Naive thymus-derived CD4-positive, alpha-beta T cell (primary cell): Measurements from ENCODE around the gene RPL12. TPM values are rescaled to one million over a fixed set of nuclear protein-coding genes. Genes with fewer than 3 reads are reported as not detected.

Experiments
- ATAC-seq: fragments of 150-1000 bp; cut with Tn5 transposase; 2 replicates; pipeline ENCODE4 v1.10.0; 2021; ENCODE audit warnings: mild to moderate bottlenecking, moderate library complexity
- CTCF ChIA-PET: fragments of 350-600 bp; sonication (Branson Sonifier 250); formaldehyde crosslinking; loops from one replicate; lab custom pipeline; 2021; ENCODE audit warnings: antibody characterized with exemption; lab: Charles Lee
- POLR2A ChIA-PET: fragments of 350-600 bp; sonication (Branson Sonifier 250); formaldehyde crosslinking; loops from one replicate; lab custom pipeline; 2021; ENCODE audit warnings: antibody characterized with exemption, inconsistent platforms; lab: Charles Lee
- DNase-seq, 9 donors: peaks; one replicate each; pipeline versions ENCODE4 v3.0.0 to v3.0.0-alpha.2; 2020 to 2022; ENCODE audit warnings: mixed read lengths in 1 of 9
- H3K27ac ChIP-seq: one replicate; pipeline ENCODE4 v1.7.0; 2013; ENCODE audit warnings: mild to moderate bottlenecking, low read depth, low read length, moderate library complexity
- H3K27me3 ChIP-seq, 2 donors: one replicate each; pipeline ENCODE4 v1.7.0; 2013; ENCODE audit warnings: low read length in 2 of 2, mild to moderate bottlenecking in 2 of 2, moderate library complexity in 2 of 2; ENCODE audit not compliant: control insufficient read depth in 2 of 2, insufficient read depth in 2 of 2
- H3K36me3 ChIP-seq, 3 experiments: 1 replicate in 2 of 3; 2 replicates in 1 of 3; pipeline ENCODE4 v1.7.0; 2013; ENCODE audit warnings: low read length in 3 of 3, mild to moderate bottlenecking in 3 of 3, moderate library complexity in 1 of 3; ENCODE audit not compliant: insufficient read depth in 3 of 3, control insufficient read depth in 2 of 3
- H3K4me1 ChIP-seq, 2 donors: one replicate each; pipeline ENCODE4 v1.7.0; 2013; ENCODE audit warnings: low read length in 2 of 2, mild to moderate bottlenecking in 2 of 2, moderate library complexity in 1 of 2; ENCODE audit not compliant: control insufficient read depth in 2 of 2, insufficient read depth in 2 of 2
- H3K4me3 ChIP-seq: 2 replicates; pipeline ENCODE4 v1.7.0; 2013; ENCODE audit warnings: mild to moderate bottlenecking, low read length
- H3K9me3 ChIP-seq, 3 experiments: 1 replicate in 2 of 3; 2 replicates in 1 of 3; pipeline ENCODE4 v1.7.0; 2013; ENCODE audit warnings: low read length in 3 of 3; ENCODE audit not compliant: control insufficient read depth in 2 of 3
- H3K27ac Mint-ChIP-seq, 9 donors: one replicate each; pipeline ENCODE4 v1.8.0; 2020 to 2022; ENCODE audit warnings: mixed read lengths in 9 of 9, mild to moderate bottlenecking in 8 of 9, moderate library complexity in 5 of 9, inconsistent platforms in 2 of 9
- H3K27me3 Mint-ChIP-seq, 5 donors: one replicate each; pipeline ENCODE4 v1.8.0; 2021 to 2022; ENCODE audit warnings: mixed read lengths in 5 of 5, mild to moderate bottlenecking in 1 of 5
- H3K36me3 Mint-ChIP-seq, 5 donors: one replicate each; pipeline ENCODE4 v1.8.0; 2020 to 2022; ENCODE audit warnings: mixed read lengths in 5 of 5, mild to moderate bottlenecking in 3 of 5, inconsistent platforms in 1 of 5
- H3K4me1 Mint-ChIP-seq, 7 donors: one replicate each; pipeline ENCODE4 v1.8.0; 2020 to 2022; ENCODE audit warnings: mixed read lengths in 7 of 7, mild to moderate bottlenecking in 3 of 7, inconsistent platforms in 1 of 7
- H3K4me3 Mint-ChIP-seq, 10 donors: one replicate each; pipeline ENCODE4 v1.8.0; 2020 to 2022; ENCODE audit warnings: mild to moderate bottlenecking in 10 of 10, mixed read lengths in 10 of 10, moderate library complexity in 6 of 10, inconsistent platforms in 2 of 10
- H3K9me3 Mint-ChIP-seq, 11 donors: one replicate each; pipeline ENCODE4 v1.8.0; 2020 to 2022; ENCODE audit warnings: mixed read lengths in 11 of 11, mild to moderate bottlenecking in 4 of 11, inconsistent platforms in 1 of 11, moderate library complexity in 1 of 11
- intact Hi-C, 2 donors: fragments of 100-400 bp; cut with micrococcal nuclease; formaldehyde crosslinking; loops; one replicate each; pipeline ENCODE4 v1.15.1; 2023
- polyA plus RNA-seq, 2 donors: library from polyadenylated mRNA; unstranded; fragments of 300-500 nt; fragmentation: Illumina TruSeq; gene quantifications; one replicate each; pipeline ENCODE4 v1.2.3, GENCODE V29; 2021
- total RNA-seq, 6 experiments: library from RNA in 5 of 6; stranded (reverse) in 5 of 6; gene quantifications; 1 replicate in 5 of 6; 2 replicates in 1 of 6; pipeline ENCODE4 v1.2.3 and lab custom pipeline; 2021 to 2026

The RPL12 gene
- total and polyA plus RNA-seq, 7 experiments from 2014 or later = 1,005 to 1,958 (median 1,896) TPM

DNA sequence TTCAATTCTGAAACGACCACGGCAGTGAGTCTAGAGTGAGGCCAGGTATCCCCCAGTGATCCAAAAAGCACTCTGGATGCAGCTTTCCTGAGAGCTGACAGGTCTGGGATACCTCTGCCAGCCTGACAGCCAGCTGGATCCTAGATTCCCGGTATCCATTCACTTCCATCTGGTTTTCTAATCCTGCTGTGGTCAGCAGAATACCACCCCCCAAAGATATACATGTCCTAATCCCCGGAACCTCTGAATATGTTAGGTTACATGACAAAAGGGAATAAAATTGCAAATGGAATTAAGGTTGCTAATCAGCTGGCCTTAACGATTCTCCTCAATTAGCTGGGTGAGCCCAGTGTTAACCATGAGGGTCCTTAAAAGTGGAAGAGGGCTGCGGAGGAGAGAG, 28.4 kb downstream of the RPL12 start:
- CTCF ChIA-PET = no interaction called here
- Mint-ChIP-seq H3K27ac (peak overlapping the region in 1 of 9 donors; percentile 95), H3K9me3 (no peaks in the 10 kb centered on the region), H3K36me3 (peaks cover 0 to 7% (median 5%) of the 10 kb centered on the region in 5 donors), H3K4me1 (peaks cover 37 to 50% (median 43%) of the 10 kb centered on the region in 7 donors), H3K4me3 (peak overlapping the region; percentile 7 to 99 (median 98)), H3K27me3 (no peaks in the 10 kb centered on the region)
- no peaks in the 10 kb centered on the region for H3K27me3 ChIP-seq
- H3K27ac ChIP-seq = no peak overlapping the region
- intact Hi-C loops = no loop called here
- H3K9me3 ChIP-seq = no peaks in the 10 kb centered on the region
- POLR2A ChIA-PET = interaction anchor here (1.3 to 3.0 kb wide), 2 partner anchors 26 to 28 kb away, joined by 3 to 28 read pairs; partner anchors contain the start of genes LRSAM1 and RPL12
- H3K4me1 ChIP-seq = peaks cover 12 to 27% of the 10 kb centered on the region in 2 donors
- ATAC-seq = no peak
- no peak overlapping the region for H3K4me3 ChIP-seq
- DNase-seq = no peak
- peaks cover 0 to 4% (median 0%) of the 10 kb centered on the region in 3 experiments for H3K36me3 ChIP-seq

DNA sequence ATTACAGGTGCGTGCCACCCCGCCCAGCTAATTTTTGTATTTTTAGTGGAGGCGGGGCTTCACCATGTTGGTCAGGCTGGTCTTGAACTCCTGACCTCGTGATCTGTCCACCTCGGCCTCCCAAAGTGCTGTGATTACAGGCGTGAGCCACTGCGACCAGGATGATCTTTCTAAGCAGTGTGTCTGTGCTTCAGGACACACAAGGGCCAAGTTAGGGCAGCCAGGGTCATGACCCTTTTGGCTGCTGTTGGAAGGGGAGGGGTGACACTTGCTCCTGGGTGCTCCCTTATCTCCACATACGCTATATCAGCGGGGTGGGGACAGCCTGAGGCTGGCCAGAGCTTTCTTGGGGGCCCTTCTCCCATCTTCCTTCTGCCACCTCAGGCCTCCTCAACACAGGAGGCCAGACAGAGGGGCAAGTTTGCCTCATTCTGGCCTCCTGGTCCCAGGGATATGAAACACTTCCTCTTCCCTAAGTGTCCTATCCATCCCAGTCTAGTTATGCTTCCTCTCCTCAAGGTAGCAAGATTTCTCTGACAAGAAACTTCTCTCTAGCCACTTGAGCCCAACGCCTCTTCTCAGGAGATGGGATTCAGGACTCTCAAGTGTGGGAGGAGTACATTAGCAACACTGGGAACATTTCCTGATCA, 28.9 kb downstream of the RPL12 start:
- H3K27ac Mint-ChIP-seq = no peak overlapping the region
- peak overlapping the region in 2 of 10 donors; percentile 93 to 98 for H3K4me3 Mint-ChIP-seq
- Histone ChIP-seq H3K27ac (no peak overlapping the region), H3K36me3 (peaks cover 0 to 4% (median 0%) of the 10 kb centered on the region in 3 experiments), H3K4me1 (peaks cover 12 to 27% of the 10 kb centered on the region in 2 donors), H3K9me3 (no peaks in the 10 kb centered on the region), H3K27me3 (no peaks in the 10 kb centered on the region), H3K4me3 (no peak overlapping the region)
- intact Hi-C loops = no loop called here
- CTCF ChIA-PET = interaction anchor here (0.7 kb wide), 1 partner anchor 236 kb away, joined by 3 read pairs; no protein-coding TSS in a partner anchor
- peaks cover 0 to 6% (median 5%) of the 10 kb centered on the region in 5 donors for H3K36me3 Mint-ChIP-seq
- ATAC-seq = no peak
- POLR2A ChIA-PET = interaction anchor here (3.0 kb wide), 1 partner anchor 28 kb away, joined by 28 read pairs; the partner anchor contains the start of genes LRSAM1 and RPL12
- no peaks in the 10 kb centered on the region for H3K9me3 Mint-ChIP-seq
- no peak for DNase-seq
- peaks cover 32 to 50% (median 40%) of the 10 kb centered on the region in 7 donors for H3K4me1 Mint-ChIP-seq
- H3K27me3 Mint-ChIP-seq = no peaks in the 10 kb centered on the region

DNA sequence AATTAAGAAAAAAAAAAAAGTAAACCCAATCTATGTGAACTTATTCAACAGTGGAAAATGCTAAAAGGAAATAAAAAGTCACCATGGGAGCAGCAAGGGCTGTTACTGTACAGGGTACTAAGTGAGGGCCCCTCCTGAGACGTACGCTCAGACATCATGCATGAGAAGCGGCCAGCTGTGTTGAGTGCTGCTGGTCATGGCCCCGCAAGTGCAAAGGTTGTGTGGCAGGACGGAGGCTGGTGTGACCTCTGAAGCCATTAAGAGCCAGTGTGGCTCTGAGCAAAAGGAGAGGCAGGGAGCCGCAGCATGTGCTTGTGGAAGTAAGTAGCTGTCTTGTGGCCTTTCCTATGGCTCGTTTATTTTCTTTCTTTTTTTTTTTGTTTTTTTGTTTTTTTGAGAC, 30.1 kb downstream of the RPL12 start:
- H3K27me3 Mint-ChIP-seq = peaks cover 4 to 5% (median 4%) of the 10 kb centered on the region in 5 donors
- Histone ChIP-seq H3K4me3 (no peak overlapping the region), H3K9me3 (no peaks in the 10 kb centered on the region), H3K27ac (no peak overlapping the region), H3K36me3 (peaks cover 0 to 4% (median 0%) of the 10 kb centered on the region in 3 experiments), H3K4me1 (peaks cover 7 to 25% of the 10 kb centered on the region in 2 donors), H3K27me3 (no peaks in the 10 kb centered on the region)
- ChIA-PET CTCF (interaction anchor here (0.7 kb wide), 1 partner anchor 30 kb away, joined by 3 read pairs; the partner anchor contains the start of gene RPL12), POLR2A (interaction anchor here (0.6 kb wide), 1 partner anchor 890 kb away, joined by 5 read pairs; no protein-coding TSS in a partner anchor)
- H3K4me1 Mint-ChIP-seq = peaks cover 27 to 40% (median 33%) of the 10 kb centered on the region in 7 donors
- intact Hi-C loops = no loop called here
- ATAC-seq (no peak), DNase-seq (no peak)
- no peak overlapping the region for H3K27ac Mint-ChIP-seq
- no peaks in the 10 kb centered on the region for H3K9me3 Mint-ChIP-seq
- H3K36me3 Mint-ChIP-seq = no peaks in the 10 kb centered on the region
- H3K4me3 Mint-ChIP-seq = no peak overlapping the region

DNA sequence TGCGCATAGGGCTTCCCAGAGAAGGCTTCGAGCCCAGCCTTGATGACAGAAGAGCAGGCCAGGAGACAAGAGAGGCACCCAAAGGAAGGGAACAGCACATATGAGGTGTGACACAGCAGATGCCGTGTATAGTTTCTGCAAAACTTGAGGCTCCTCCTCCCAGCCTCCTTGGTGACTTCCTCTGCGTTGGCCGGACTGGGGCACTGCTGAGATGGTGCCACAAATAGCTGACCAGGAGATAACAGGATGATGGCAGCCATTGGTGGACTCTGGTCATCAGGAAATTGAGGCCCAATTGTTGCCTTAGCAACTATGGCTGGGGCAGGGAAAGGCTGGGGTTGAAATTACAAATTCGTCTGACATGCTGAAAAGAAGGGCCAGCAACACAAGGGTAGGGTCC, 31.9 kb downstream of the RPL12 start:
- H3K4me1 Mint-ChIP-seq = peaks cover 12 to 31% (median 18%) of the 10 kb centered on the region in 7 donors
- Histone ChIP-seq H3K27ac (no peak overlapping the region), H3K4me1 (peaks cover 0 to 12% of the 10 kb centered on the region in 2 donors), H3K36me3 (peaks cover 0 to 1% (median 0%) of the 10 kb centered on the region in 3 experiments), H3K27me3 (no peaks in the 10 kb centered on the region), H3K4me3 (no peak overlapping the region), H3K9me3 (no peaks in the 10 kb centered on the region)
- no peaks in the 10 kb centered on the region for H3K9me3 Mint-ChIP-seq
- POLR2A ChIA-PET = no interaction called here
- peaks cover 15 to 21% (median 18%) of the 10 kb centered on the region in 5 donors for H3K27me3 Mint-ChIP-seq
- no peak for ATAC-seq
- H3K4me3 Mint-ChIP-seq = no peak overlapping the region
- no peak overlapping the region for H3K27ac Mint-ChIP-seq
- no peaks in the 10 kb centered on the region for H3K36me3 Mint-ChIP-seq
- intact Hi-C loops = no loop called here
- no peak for DNase-seq
- CTCF ChIA-PET = no interaction called here

DNA sequence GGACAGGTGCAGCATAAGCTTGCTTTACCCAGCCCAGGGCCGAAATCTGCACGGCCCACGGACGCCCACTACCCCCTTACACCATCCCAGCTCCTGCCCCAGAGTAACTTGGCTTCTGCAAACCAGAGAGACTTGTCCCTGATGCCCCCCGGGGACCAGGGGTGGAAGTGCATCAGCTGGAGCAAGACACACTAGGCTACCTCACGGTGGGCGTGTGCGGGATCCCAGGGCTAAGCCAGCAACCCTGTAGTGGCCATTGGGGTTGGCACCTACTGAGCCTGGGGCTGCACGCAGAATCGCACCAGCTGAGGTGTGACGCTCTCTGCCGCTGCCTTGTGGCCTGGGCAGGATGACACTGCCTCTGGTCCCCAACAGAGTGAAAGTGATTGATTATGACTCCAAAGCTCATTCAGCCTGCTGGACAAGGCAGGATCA, 33.2 kb downstream of the RPL12 start:
- Mint-ChIP-seq H3K27ac (no peak overlapping the region), H3K9me3 (no peaks in the 10 kb centered on the region), H3K4me3 (peak overlapping the region in 2 of 10 donors; percentile 21 to 61), H3K36me3 (no peaks in the 10 kb centered on the region), H3K4me1 (peaks cover 4 to 20% (median 7%) of the 10 kb centered on the region in 7 donors), H3K27me3 (peaks cover 22 to 31% (median 26%) of the 10 kb centered on the region in 5 donors)
- H3K9me3 ChIP-seq = no peaks in the 10 kb centered on the region
- peaks cover 0 to 6% of the 10 kb centered on the region in 2 donors for H3K4me1 ChIP-seq
- no peaks in the 10 kb centered on the region for H3K36me3 ChIP-seq
- ATAC-seq (peak; percentile 72), DNase-seq (peak in 6 of 9 donors; percentile 21 to 47 (median 40))
- ChIA-PET POLR2A (interaction anchor here (1.0 kb wide), 1 partner anchor 37 kb away, joined by 3 read pairs; no protein-coding TSS in a partner anchor), CTCF (interaction anchor here (0.8 kb wide), 1 partner anchor 203 kb away, joined by 3 read pairs; no protein-coding TSS in a partner anchor)
- no peak overlapping the region for H3K27ac ChIP-seq
- H3K27me3 ChIP-seq = no peaks in the 10 kb centered on the region
- no peak overlapping the region for H3K4me3 ChIP-seq
- intact Hi-C loops = loop anchor here in 1 of 2 donors (1.0 kb wide), 1 partner anchor 204 kb away; no protein-coding TSS in a partner anchor

DNA sequence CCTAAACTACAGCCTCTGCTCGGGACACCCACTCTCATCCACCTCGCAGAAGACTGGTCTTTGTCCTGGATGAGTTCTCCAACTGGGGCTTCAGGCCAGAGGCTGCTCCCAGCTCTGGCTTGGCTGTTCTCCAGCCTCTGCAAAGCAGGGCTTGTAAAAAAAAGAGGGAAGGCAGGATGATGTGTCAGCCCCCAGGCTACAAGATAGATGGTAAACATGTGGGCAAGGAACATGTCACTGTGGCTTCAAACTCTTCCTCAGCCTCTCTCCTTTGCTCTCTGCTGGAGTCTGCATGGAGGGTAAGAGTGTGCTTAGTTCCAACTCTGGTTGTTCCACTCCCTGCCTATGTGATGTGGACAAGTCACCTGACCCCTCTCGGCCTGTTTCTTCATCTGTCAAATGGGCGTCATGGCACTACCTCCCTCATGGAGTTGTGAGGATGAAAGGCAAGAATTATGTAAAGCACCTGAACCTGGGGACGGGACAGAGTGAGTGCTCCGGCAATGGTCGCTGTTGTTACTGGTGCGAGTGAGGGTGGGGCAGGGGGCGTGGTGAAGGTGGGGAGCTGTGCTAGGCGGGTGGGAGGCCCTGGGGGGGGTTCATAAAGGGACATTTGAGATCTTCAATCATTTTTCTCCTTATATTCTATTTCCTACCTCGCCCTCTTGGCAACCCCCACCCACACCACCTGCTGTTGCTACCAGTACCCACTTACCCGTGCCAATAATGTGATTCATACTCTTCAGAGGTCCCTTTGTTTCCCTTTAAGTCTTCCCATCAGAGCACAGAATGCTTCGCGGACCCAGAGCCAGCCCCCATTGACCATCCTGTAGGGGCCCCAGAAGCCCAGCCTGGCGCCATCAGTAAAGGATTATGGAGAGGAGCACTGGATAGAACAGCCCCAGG, 33.8 kb downstream of the RPL12 start:
- ChIA-PET POLR2A (interaction anchor here (1.0 kb wide), 2 partner anchors 24 to 37 kb away, joined by 3 to 5 read pairs; no protein-coding TSS in a partner anchor), CTCF (interaction anchor here (0.8 kb wide), 1 partner anchor 203 kb away, joined by 3 read pairs; no protein-coding TSS in a partner anchor)
- Mint-ChIP-seq H3K27ac (no peak overlapping the region), H3K36me3 (no peaks in the 10 kb centered on the region), H3K27me3 (peaks cover 22 to 34% (median 29%) of the 10 kb centered on the region in 5 donors), H3K4me3 (peak overlapping the region in 1 of 10 donors; percentile 61), H3K4me1 (peaks cover 0 to 13% (median under 1%) of the 10 kb centered on the region in 7 donors), H3K9me3 (no peaks in the 10 kb centered on the region)
- no peak for DNase-seq
- no peaks in the 10 kb centered on the region for H3K9me3 ChIP-seq
- intact Hi-C loops = loop anchor here in 1 of 2 donors (1.0 kb wide), 1 partner anchor 203 kb away; no protein-coding TSS in a partner anchor
- H3K4me1 ChIP-seq = no peaks in the 10 kb centered on the region
- ATAC-seq = no peak
- no peaks in the 10 kb centered on the region for H3K36me3 ChIP-seq
- no peak overlapping the region for H3K4me3 ChIP-seq
- no peak overlapping the region for H3K27ac ChIP-seq
- H3K27me3 ChIP-seq = no peaks in the 10 kb centered on the region
